Transverse colon (tissue), 4 donors: Measurements from ENCODE around the gene ZCCHC4. TPM values are rescaled to one million over a fixed set of nuclear protein-coding genes. Genes with fewer than 3 reads are reported as not detected.

Experiments used
- DNase-seq: peaks from one replicate; pipeline ENCODE4 v3.0.0-alpha.2; 2019
- H3K27ac ChIP-seq, 4 donors: fragments of 200-600 bp; sonication (generic); 2 replicates each; pipeline ENCODE4 v1.5.1; 2016 to 2018; ENCODE audit warnings: inconsistent platforms in 4 of 4
- H3K27me3 ChIP-seq: fragments of 200-600 bp; sonication (generic); 2 replicates; pipeline ENCODE4 v1.5.1; 2017; ENCODE audit warnings: inconsistent platforms
- H3K36me3 ChIP-seq, 4 donors: fragments of 200-600 bp; sonication (generic); 2 replicates each; pipeline ENCODE4 v1.5.1; 2017 to 2019; ENCODE audit warnings: inconsistent platforms in 4 of 4
- H3K4me1 ChIP-seq, 4 donors: fragments of 200-600 bp; sonication (generic); 2 replicates each; pipeline ENCODE4 v1.5.1; 2017 to 2020; ENCODE audit warnings: inconsistent platforms in 4 of 4
- H3K4me3 ChIP-seq, 4 donors: fragments of 200-600 bp; sonication (generic); 1 replicate in 1 of 4; 2 replicates in 3 of 4; pipeline versions ENCODE4 v1.5.1 to v1.6.1; 2017 to 2019; ENCODE audit warnings: inconsistent platforms in 4 of 4
- H3K9me3 ChIP-seq, 2 donors: fragments of 200-600 bp; sonication (generic); 2 replicates each; pipeline ENCODE4 v1.5.1; 2017 to 2019; ENCODE audit warnings: inconsistent platforms in 2 of 2
- EP300 ChIP-seq: sonication (generic); formaldehyde crosslinking; IDR thresholded peaks from one replicate; pipeline ENCODE4 v1.6.1; 2017; ENCODE audit warnings: antibody characterized with exemption, low read depth
- POLR2A ChIP-seq: fragments of 450-650 bp; IDR thresholded peaks from one replicate; pipeline ENCODE4 v1.6.1; 2016; ENCODE audit warnings: antibody characterized with exemption, mild to moderate bottlenecking, moderate library complexity
- POLR2AphosphoS5 ChIP-seq, 3 donors: sonication (generic); formaldehyde crosslinking; IDR thresholded peaks; one replicate each; pipeline ENCODE4 v1.6.1; 2016; ENCODE audit warnings: antibody characterized with exemption in 3 of 3
- WGBS, 2 donors: methylation state at CpG; one replicate each; pipeline ENCODE4 v1.1.5; 2018; ENCODE audit warnings: low coverage in 1 of 2; 5-methylcytosine and 5-hydroxymethylcytosine counted together
- in situ Hi-C, 4 donors: fragments of 200-750 bp; cut with MboI; loops; one replicate each; pipeline versions ENCODE4 v1.15.0 to v1.15.1; 2017; ENCODE audit warnings: low sequenced_read_pairs in 3 of 4, low pct_ligation_motif_present in 1 of 4, low pct_unique_long_range_greater_than_20kb in 1 of 4
- intact Hi-C: fragments of 100-400 bp; cut with DNase I; formaldehyde crosslinking; loops from one replicate; pipeline ENCODE4 v1.15.1; 2023; ENCODE audit warnings: low total_unique reads
- total RNA-seq, 4 donors: library from RNA; depleted of rRNA; stranded (reverse); fragments of >200 nt; gene quantifications; one replicate each; pipeline ENCODE4 v1.1.0, GENCODE V29; 2016
- TF ChIP-seq, protein P1 (sequence below), 5 experiments: fragments of 200-600 bp in 3 of 5; fragments of 450-650 bp in 2 of 5; sonication (generic) in 3 of 5; IDR thresholded peaks; 1 replicate in 2 of 5; 2 replicates in 3 of 5; pipeline ENCODE4 v1.5.1; 2016 to 2017; ENCODE audit warnings: antibody characterized with exemption in 5 of 5, inconsistent platforms in 3 of 5, mild to moderate bottlenecking in 2 of 5, moderate library complexity in 1 of 5

Gene ZCCHC4
- total RNA-seq, 4 donors from 2014 or later = 11.2 to 21.7 (median 14.3) TPM

DNA sequence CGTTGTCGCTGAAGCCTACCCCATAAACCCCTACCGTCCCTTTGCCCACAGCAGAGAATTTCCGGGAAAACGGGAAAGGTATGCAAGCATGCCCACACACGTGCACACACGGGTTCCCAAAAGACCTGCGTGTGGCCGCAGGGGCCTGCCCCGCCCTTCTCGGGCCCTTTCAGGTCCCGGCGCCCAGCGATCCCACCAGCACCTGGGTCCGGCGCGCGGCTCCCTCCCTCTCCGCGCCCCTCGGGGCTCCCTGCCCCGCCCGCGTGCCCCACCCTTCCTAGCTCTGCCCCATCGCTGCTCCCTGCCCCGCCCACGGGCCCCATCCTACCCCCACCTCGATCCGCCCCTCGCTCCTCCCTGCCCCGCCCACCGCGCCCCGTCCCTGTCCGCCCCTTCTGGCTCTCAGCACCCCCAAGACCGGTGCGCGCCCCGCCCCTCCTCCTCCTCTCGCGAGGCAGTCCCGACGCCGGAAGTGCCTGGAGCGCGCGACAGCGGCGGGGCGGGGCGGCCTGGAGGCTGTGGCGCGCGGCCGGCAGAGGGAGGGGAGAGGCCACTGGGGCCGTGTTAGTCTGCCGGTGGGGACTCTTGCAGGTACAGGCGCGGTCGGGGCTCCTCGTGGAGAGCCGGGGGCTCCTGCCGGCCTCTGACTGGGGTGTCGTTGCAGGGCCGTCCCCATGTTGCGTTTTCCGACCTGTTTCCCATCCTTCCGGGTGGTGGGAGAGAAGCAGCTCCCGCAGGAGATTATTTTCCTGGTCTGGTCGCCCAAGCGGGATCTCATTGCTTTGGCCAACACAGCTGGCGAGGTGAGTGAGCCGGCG is 64.4 kb downstream of the ZCCHC4 start, which contains the start of gene ANAPC4:
Gene ANAPC4 (plus strand): TSS at position 510 of the 818 bp plus-strand sequence. CDS start 165 bp downstream, at position 675.
- peak; percentile 76 for TF ChIP-seq POLR2A
- peak; percentile 70 to 84 (median 79) for TF ChIP-seq POLR2AphosphoS5 (IDR thresholded peaks at IDR 0.05)
- TF ChIP-seq EP300 = no peak
- TF ChIP-seq, protein P1, sequence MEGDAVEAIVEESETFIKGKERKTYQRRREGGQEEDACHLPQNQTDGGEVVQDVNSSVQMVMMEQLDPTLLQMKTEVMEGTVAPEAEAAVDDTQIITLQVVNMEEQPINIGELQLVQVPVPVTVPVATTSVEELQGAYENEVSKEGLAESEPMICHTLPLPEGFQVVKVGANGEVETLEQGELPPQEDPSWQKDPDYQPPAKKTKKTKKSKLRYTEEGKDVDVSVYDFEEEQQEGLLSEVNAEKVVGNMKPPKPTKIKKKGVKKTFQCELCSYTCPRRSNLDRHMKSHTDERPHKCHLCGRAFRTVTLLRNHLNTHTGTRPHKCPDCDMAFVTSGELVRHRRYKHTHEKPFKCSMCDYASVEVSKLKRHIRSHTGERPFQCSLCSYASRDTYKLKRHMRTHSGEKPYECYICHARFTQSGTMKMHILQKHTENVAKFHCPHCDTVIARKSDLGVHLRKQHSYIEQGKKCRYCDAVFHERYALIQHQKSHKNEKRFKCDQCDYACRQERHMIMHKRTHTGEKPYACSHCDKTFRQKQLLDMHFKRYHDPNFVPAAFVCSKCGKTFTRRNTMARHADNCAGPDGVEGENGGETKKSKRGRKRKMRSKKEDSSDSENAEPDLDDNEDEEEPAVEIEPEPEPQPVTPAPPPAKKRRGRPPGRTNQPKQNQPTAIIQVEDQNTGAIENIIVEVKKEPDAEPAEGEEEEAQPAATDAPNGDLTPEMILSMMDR (IDR thresholded peaks at IDR 0.05) = no peak
- peak within 1 kb of the TSS; percentile 80 to 97 (median 92) for H3K4me3 ChIP-seq
- no peaks in the 10 kb centered on the region for H3K9me3 ChIP-seq
- H3K4me1 ChIP-seq = peaks cover 0 to 18% (median 11%) of the 10 kb centered on the region in 4 donors
- H3K36me3 ChIP-seq = peaks cover 0 to 11% (median 0%) of the 10 kb centered on the region in 4 donors
- peak within 1 kb of the TSS; percentile 81 to 88 (median 84) for H3K27ac ChIP-seq
- no peaks in the 10 kb centered on the region for H3K27me3 ChIP-seq
- in situ Hi-C loops = no loop called here
- WGBS, 2 donors = 0% methylated on average over 28 of the region's 74 CpGs; no CpG with 5 or more reads in 1 of the 2 donors
- peak; percentile 99 for DNase-seq
- intact Hi-C loops = loop anchor here (10.0 kb wide), 1 partner anchor 792 kb away; the partner anchor contains the start of gene DHX15

DNA sequence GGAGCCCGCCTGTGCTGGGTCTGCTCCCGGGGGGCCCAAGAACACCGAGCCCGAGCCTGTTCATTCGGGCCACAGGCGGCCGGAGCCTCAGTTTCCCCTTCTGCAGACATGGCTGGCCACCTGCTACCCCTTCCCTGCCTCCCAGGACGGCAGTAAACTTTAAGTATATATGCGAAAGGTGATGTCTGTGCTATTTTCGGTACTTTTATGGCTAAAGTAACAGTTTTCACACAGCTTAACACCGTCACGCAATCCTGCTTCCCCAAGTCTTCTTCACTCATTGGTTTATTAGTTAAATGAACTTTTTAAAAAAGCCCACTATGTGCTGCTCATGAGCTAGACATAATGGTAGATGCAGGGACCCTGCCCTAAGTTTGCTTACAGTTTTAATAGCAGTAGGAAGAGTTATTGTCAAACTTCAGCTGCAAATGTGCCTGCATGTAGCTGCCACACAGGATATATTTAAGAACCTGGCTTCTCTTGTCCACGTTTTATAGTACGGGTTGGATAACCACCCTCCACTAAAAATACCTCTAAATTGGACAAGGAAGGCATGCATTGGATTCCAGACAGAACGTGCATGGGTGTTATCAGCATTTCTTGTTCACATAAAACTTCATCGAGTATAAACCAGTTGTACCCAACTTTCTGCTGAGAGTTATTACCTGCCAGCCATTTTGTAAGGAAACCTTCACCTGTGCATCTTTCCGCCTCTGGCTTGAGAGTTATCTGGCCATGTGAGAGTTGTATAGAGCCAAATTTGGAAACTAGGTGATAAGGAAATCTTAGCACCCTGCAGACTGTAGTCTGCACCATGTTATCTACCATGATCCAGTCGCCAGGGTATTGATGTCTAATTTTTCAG is 65.2 kb downstream of the ZCCHC4 start:
- H3K36me3 ChIP-seq = peaks cover 0 to 19% (median 0%) of the 10 kb centered on the region in 4 donors
- 18% methylated on average over 18 of the region's 18 CpGs; no CpG with 5 or more reads in 1 of the 2 donors for WGBS, 2 donors
- TF ChIP-seq POLR2A (no peak), POLR2AphosphoS5 (IDR thresholded peaks at IDR 0.05) (no peak), EP300 (no peak)
- TF ChIP-seq, protein P1 (IDR thresholded peaks at IDR 0.05) = no peak
- DNase-seq = no peak
- H3K27ac ChIP-seq = peak overlapping the region; percentile 81 to 88 (median 84)
- no peaks in the 10 kb centered on the region for H3K27me3 ChIP-seq
- no peaks in the 10 kb centered on the region for H3K9me3 ChIP-seq
- in situ Hi-C loops (no loop called here), intact Hi-C loops (loop anchor here (10.0 kb wide), 1 partner anchor 793 kb away; the partner anchor contains the start of gene DHX15)
- peak overlapping the region; percentile 80 to 97 (median 92) for H3K4me3 ChIP-seq
- H3K4me1 ChIP-seq = peaks cover 0 to 18% (median 11%) of the 10 kb centered on the region in 4 donors

DNA sequence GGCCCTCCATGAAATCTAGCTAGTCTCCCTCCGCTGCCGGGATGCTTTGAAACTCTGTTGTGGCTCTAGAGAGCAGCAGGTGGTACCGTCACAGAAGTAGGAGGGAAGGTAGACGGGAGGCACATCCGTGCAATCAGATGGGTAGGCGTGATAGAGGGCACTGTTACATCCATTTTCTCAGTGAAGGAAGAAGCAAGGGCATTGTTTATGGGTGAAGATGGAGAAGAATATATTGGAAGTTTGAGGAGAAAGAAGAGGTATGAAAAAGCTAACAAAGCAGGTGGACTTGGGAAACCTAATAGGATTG is 65.8 kb downstream of the ZCCHC4 start:
- no peak for DNase-seq
- Histone ChIP-seq H3K27ac (no peak overlapping the region), H3K9me3 (no peaks in the 10 kb centered on the region), H3K27me3 (no peaks in the 10 kb centered on the region), H3K4me1 (peaks cover 0 to 18% (median 11%) of the 10 kb centered on the region in 4 donors), H3K4me3 (peak overlapping the region in 1 of 4 donors; percentile 97), H3K36me3 (peaks cover 0 to 25% (median 0%) of the 10 kb centered on the region in 4 donors)
- no peak for TF ChIP-seq EP300
- TF ChIP-seq, protein P1 (IDR thresholded peaks at IDR 0.05) = no peak
- intact Hi-C loops = loop anchor here (10.0 kb wide), 1 partner anchor 794 kb away; the partner anchor contains the start of gene DHX15
- WGBS, 2 donors = 95% methylated on average over 6 of the region's 6 CpGs; no CpG with 5 or more reads in 1 of the 2 donors
- in situ Hi-C loops = no loop called here
